Esophagus (tissue), 2 donors: ENCODE measurements around the gene TNFRSF1A. TPM values are rescaled to one million over a fixed set of nuclear protein-coding genes. Genes with fewer than 3 reads are reported as not detected.

Source experiments
- H3K27ac ChIP-seq, 2 donors: one replicate each; pipeline ENCODE4 v1.5.1; 2013; ENCODE audit warnings: low read depth in 2 of 2, mild to moderate bottlenecking in 2 of 2, inconsistent platforms in 1 of 2, low read length in 1 of 2, moderate library complexity in 1 of 2
- H3K27me3 ChIP-seq, 2 donors: one replicate each; pipeline ENCODE4 v1.6.1; 2013; ENCODE audit warnings: low read length in 2 of 2, control low read depth in 1 of 2, mild to moderate bottlenecking in 1 of 2; ENCODE audit not compliant: insufficient read depth in 2 of 2, control insufficient read depth in 1 of 2
- H3K36me3 ChIP-seq, 2 donors: one replicate each; pipeline ENCODE4 v1.6.1; 2013; ENCODE audit warnings: low read length in 1 of 2; ENCODE audit not compliant: control insufficient read depth in 2 of 2, insufficient read depth in 2 of 2
- H3K4me1 ChIP-seq, 2 donors: one replicate each; pipeline ENCODE4 v1.6.1; 2013; ENCODE audit warnings: low read length in 1 of 2; ENCODE audit not compliant: control insufficient read depth in 2 of 2, insufficient read depth in 2 of 2
- H3K4me3 ChIP-seq, 2 donors: one replicate each; pipeline ENCODE4 v1.5.1; 2013; ENCODE audit warnings: low read length in 2 of 2, mild to moderate bottlenecking in 2 of 2, low read depth in 1 of 2, moderate library complexity in 1 of 2
- H3K9me3 ChIP-seq, 2 donors: one replicate each; pipeline ENCODE4 v1.6.1; 2013; ENCODE audit warnings: mild to moderate bottlenecking in 2 of 2, low read depth in 1 of 2, low read length in 1 of 2, moderate library complexity in 1 of 2; ENCODE audit not compliant: control insufficient read depth in 2 of 2, insufficient read depth in 1 of 2
- WGBS, 2 donors: extraction: QIAGEN DNeasy Blood & Tissue Kit; methylation state at CpG; one replicate each; pipeline ENCODE4 v1.1.7; 2013; 5-methylcytosine and 5-hydroxymethylcytosine counted together
- polyA plus RNA-seq, 2 donors: library from polyadenylated mRNA; stranded (reverse); fragments of 200-250 nt; gene quantifications; one replicate each; pipeline ENCODE4 v1.2.3, GENCODE V29; 2013
- donor health status: healthy with polysubstance abuse.
- donor health status: Bipolar disorder and iron deficiency.

TNFRSF1A gene
- polyA plus RNA-seq, 2 donors = 41.7 to 71.4 TPM

DNA sequence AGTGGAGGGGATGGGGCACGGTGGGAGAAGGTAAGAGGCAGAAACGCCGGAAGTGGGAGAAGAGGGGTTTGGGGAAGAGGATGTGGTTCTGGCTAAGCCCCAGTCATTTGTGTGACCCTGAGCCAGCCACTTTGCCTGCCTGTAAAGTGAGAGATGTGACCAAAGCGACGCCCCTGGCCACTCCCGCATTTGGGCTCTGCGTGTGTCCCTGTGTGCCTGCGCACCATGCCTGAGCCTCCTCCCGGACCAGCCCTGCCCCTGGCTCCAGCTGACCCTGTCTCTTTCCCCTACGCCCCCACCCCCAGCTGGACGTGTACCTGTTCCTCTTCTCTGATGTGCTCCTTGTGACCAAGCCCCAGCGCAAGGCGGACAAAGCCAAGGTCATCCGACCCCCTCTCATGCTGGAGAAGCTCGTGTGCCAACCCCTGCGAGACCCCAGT lies 23.4 kb downstream of the TNFRSF1A start:
- no peak overlapping the region for H3K27ac ChIP-seq
- WGBS, 2 donors = 84 to 85% methylated on average over 16 of the region's 16 CpGs
- no peak overlapping the region for H3K4me3 ChIP-seq
- peaks cover 0 to 8% of the 10 kb centered on the region in 2 donors for H3K4me1 ChIP-seq
- H3K36me3 ChIP-seq = peaks cover 0 to 26% of the 10 kb centered on the region in 2 donors
- H3K9me3 ChIP-seq = no peaks in the 10 kb centered on the region
- no peaks in the 10 kb centered on the region for H3K27me3 ChIP-seq

DNA sequence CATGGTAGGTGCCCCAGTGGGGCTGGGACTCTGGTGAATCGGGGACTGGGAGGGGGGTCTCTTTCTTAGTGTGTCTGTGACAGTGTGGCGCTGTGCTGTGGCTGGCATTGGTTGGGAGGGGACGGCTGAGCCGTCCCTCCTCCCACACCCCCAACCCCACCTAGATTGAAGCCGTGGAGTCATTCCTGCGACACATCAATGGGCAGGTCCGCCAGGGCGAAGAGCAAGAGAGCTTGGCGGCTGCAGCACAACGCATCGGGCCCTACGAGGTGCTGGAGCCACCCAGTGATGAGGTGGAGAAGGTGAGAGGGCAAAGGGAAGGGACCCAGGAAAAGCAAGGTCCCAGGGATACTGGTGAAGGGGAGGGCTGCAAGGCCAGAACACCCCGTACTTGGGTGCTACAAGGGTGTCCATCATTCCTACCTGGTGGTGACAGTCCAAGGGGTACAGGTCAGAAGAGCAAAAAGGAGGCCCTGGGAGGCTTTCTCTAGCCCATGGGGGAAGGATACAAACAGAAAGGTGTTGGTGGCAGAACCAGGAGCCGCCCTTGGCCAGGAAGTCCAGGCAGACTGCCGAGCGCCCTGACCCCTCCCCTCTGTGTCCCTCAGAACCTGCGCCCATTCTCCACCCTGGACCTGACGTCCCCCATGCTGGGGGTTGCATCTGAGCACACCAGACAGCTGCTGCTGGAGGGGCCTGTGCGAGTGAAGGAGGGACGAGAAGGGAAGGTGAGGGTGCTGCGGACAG lies 24.0 kb downstream of the TNFRSF1A start:
- no peaks in the 10 kb centered on the region for H3K27me3 ChIP-seq
- no peak overlapping the region for H3K4me3 ChIP-seq
- no peaks in the 10 kb centered on the region for H3K9me3 ChIP-seq
- peaks cover 0 to 26% of the 10 kb centered on the region in 2 donors for H3K36me3 ChIP-seq
- peaks cover 0 to 13% of the 10 kb centered on the region in 2 donors for H3K4me1 ChIP-seq
- H3K27ac ChIP-seq = no peak overlapping the region
- WGBS, 2 donors = 86 to 87% methylated on average over 21 of the region's 21 CpGs

DNA sequence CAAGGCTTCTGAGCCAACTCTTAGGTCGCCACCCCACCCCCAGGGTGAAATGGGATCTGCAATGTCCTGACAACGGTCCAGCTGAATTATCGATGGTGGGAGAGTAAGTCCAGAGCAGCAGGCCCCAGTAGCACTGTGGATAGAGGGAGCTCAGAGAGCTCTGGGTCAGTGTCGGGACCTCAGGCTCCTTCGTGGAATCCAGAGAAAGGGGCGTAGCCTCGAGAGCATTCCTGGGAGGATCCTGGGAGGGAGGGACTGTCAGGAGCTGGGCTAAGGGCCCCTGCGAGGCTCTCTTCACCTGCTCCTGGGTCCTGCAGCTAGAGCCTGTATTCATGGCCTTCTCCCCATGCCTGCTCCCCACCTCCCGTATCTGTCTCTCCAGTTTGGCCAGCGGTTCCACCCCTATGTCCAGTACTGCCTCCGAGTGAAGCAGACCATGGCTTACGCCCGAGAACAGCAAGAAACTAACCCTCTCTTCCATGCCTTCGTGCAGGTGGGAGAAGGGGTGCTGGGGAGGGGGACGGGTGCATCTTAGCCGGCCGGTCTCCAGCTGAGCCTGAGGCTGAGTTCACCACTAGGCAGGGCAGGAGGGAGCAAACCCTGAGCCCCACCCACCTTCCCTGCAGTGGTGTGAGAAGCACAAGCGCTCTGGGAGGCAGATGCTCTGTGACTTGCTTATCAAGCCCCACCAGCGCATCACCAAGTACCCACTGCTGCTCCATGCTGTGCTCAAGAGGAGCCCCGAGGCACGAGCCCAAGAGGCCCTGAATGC lies 24.8 kb downstream of the TNFRSF1A start:
- peaks cover 0 to 16% of the 10 kb centered on the region in 2 donors for H3K4me1 ChIP-seq
- 78 to 80% methylated on average over 21 of the region's 21 CpGs for WGBS, 2 donors
- H3K27ac ChIP-seq = peak overlapping the region in 1 of 2 donors; percentile 18
- no peak overlapping the region for H3K4me3 ChIP-seq
- no peaks in the 10 kb centered on the region for H3K9me3 ChIP-seq
- H3K36me3 ChIP-seq = peaks cover 0 to 26% of the 10 kb centered on the region in 2 donors
- no peaks in the 10 kb centered on the region for H3K27me3 ChIP-seq

DNA sequence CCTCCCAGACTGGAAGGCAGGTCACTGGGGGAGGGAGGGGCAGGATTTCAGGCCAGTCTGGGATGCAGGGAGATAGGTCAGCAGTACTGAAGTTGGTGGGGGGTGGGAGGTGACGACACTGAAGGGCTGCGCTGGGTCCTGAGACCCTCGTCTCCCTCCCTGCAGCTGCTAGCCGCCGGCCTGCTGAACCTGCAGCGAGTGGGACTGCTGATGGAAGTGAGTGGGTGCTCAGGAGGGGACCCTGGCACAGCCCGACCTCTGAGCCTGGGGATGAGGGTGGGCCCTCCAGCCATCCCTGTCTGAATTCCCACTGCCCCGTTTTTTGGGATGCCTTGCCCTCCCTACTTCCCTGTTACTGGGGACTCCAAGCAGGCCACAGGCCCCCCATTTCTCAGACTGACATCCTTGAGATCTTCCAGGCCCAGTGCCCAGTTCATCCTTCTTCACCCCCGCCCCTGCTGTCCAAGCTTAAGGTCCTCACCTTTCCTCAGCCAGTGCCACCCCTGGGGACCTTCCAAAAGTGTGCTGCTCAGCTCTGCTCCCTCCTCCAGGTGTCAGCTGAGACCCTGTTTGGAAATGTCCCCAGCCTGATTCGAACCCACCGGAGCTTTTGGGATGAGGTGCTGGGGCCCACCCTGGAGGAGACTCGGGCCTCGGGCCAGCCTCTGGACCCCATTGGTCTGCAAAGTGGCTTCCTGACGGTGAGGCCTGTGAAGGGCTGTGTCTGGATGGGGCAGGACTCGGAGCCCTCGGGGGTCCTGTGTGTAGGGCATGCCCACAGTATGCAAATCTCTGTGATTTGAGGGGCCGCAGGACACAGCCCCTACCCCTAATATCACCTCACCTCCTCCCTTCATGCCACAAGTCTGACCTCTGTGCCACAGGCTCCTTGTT lies 25.9 kb downstream of the TNFRSF1A start:
- Histone ChIP-seq H3K4me3 (no peak overlapping the region), H3K27ac (no peak overlapping the region), H3K27me3 (no peaks in the 10 kb centered on the region), H3K9me3 (no peaks in the 10 kb centered on the region), H3K36me3 (peaks cover 0 to 26% of the 10 kb centered on the region in 2 donors), H3K4me1 (peaks cover 0 to 20% of the 10 kb centered on the region in 2 donors)
- 91 to 95% methylated on average over 17 of the region's 17 CpGs for WGBS, 2 donors

DNA sequence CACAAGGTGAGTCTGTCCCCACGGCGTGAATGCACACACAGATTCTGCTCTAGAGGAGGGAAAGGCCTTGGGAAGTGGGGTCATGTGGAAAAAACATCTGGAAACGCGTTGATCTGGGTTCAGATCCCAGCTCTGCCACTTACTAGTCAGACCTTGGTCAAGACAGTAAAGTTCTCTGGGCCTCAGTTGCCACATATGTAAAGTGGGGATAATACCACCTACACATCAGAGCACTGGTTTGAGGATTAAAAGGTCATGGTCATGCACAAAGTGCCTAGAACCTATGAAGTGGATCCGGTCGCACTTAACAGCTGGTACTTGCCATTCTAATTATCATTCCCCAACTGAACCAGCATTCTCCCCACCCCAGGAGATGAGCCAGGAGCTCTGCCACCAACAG lies 26.7 kb downstream of the TNFRSF1A start:
- no peaks in the 10 kb centered on the region for H3K27me3 ChIP-seq
- H3K36me3 ChIP-seq = peaks cover 0 to 26% of the 10 kb centered on the region in 2 donors
- no peaks in the 10 kb centered on the region for H3K9me3 ChIP-seq
- H3K27ac ChIP-seq = no peak overlapping the region
- 88 to 94% methylated on average over 6 of the region's 6 CpGs for WGBS, 2 donors
- peaks cover 0 to 22% of the 10 kb centered on the region in 2 donors for H3K4me1 ChIP-seq
- H3K4me3 ChIP-seq = no peak overlapping the region

DNA sequence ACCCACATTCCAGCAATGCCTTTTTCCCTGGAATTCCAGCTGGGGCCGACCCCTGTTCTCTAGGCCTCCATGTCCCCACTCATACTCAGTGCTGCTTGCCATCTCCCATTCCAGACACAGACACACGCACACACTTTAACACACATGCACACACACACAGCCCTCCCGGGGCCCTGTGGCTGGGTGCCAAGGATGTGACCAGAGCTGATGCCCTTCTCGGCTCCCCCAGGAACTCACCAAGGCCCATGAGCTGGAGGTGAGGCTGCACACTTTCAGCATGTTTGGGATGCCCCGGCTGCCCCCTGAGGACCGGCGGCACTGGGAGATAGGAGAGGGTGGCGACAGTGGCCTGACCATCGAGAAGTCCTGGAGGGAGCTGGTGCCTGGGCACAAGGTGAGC lies 27.1 kb downstream of the TNFRSF1A start:
- Histone ChIP-seq H3K36me3 (peaks cover 0 to 26% of the 10 kb centered on the region in 2 donors), H3K4me1 (peaks cover 0 to 26% of the 10 kb centered on the region in 2 donors)
- 88 to 91% methylated on average over 9 of the region's 9 CpGs for WGBS, 2 donors

DNA sequence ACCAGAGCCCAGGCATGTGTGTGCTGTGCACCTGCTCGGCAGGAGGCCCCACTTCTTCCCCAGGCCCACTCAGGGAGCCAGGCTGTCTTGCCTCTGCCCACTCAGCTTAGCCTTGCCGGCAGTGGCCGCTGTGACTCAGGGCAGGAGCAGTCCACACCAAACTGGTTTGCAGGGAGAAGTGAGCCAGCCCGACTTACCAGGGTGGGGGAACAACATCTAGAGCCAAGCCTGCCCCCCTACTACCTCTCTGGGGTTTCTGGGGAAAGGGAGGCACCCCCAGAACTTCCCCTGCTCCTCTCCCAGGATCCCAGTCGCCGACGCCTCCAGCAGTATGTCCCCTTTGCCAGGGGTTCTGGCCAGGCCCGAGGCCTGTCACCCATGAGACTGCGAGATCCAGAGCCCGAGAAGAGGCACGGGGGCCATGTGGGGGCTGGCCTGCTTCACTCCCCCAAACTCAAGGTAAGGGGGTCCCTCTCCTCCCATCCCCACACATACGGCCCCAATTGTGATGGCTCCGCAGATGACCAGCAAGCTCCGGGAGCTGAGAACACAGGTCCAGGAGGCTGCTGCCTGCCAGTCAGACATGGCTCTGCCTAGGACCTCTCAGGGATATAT lies 28.4 kb downstream of the TNFRSF1A start:
- Histone ChIP-seq H3K4me1 (peaks cover 0 to 26% of the 10 kb centered on the region in 2 donors), H3K27me3 (no peaks in the 10 kb centered on the region), H3K36me3 (peaks cover 0 to 21% of the 10 kb centered on the region in 2 donors), H3K4me3 (peak overlapping the region in 1 of 2 donors; percentile 34), H3K9me3 (no peaks in the 10 kb centered on the region), H3K27ac (peak overlapping the region; percentile 96 to 97)
- WGBS, 2 donors = 73 to 80% methylated on average over 14 of the region's 14 CpGs

More for the DNA sequence above, 27.1 kb downstream of the TNFRSF1A start:
- Histone ChIP-seq H3K9me3 (no peaks in the 10 kb centered on the region), H3K27ac (no peak overlapping the region), H3K27me3 (no peaks in the 10 kb centered on the region), H3K4me3 (no peak overlapping the region)

DNA sequence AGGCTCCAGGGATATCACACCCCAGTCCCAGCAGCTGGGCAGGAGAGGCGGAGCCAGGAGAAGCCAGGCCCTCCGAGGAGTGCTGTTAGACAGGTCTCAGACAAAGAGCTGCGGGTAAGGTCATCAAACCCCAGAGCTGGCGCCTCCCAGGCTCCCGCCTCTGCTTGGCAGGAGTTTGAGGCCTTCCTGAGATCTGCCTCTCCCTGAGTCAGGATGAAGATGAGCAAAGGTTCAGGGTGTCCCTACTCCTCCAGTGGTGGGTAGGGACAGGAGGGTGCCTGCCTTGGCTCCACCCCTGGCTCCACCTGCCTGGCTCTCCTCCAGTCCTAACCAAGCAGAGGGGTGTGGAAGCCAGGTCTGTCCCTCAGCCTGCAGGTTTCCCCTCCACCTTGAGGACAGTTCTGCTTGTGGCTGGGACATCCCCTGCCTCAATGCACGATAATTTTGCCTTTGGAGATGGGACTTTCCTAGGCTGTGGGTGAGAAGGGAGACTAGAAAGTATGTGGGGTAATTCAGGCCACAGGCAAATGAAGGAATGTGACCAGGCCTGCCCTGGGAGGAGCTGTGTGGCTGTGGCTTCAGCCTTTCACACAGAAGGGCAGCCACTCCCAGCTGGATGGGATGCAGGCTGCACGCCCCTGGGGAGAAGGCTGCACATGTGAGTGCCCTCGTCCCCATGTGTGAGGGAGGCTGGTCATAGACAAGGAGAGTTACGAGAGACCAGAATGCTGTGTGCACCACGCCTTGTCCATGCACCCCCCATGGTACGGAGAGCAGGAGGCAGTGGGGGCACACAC lies 29.1 kb downstream of the TNFRSF1A start:
- 44 to 47% methylated on average over 11 of the region's 11 CpGs for WGBS, 2 donors
- Histone ChIP-seq H3K27ac (peak overlapping the region; percentile 96 to 97), H3K4me1 (peaks cover 0 to 26% of the 10 kb centered on the region in 2 donors), H3K36me3 (peaks cover 0 to 15% of the 10 kb centered on the region in 2 donors), H3K4me3 (peak overlapping the region in 1 of 2 donors; percentile 34), H3K27me3 (no peaks in the 10 kb centered on the region), H3K9me3 (no peaks in the 10 kb centered on the region)
